GM12878 (cell line): ENCODE data around the gene EIF1. TPM values are rescaled to one million over a fixed set of nuclear protein-coding genes. Genes with fewer than 3 reads are reported as not detected.

ENCODE experiments used
- ATAC-seq: fragments of 200-7000 bp; cut with Tn5 transposase; 3 replicates; pipeline ENCODE4 v1.9.1; 2020; ENCODE audit warnings: mild to moderate bottlenecking, moderate library complexity
- BruUV-seq: library from RNA; stranded (reverse); fragments of 400-500 nt; replicated peaks from 2 replicates; lab custom pipeline; 2021; lab: Mats Ljungman, UMichigan
- CTCF ChIA-PET: fragments of 300-600 bp; sonication (Branson Sonifier 250); formaldehyde crosslinking; extraction: SDS; loops from one replicate; lab custom pipeline; 2021; ENCODE audit warnings: inconsistent platforms; lab: Yijun Ruan, JAX
- POLR2A ChIA-PET: fragments of 350-600 bp; formaldehyde crosslinking; extraction: SDS; loops from one replicate; lab custom pipeline; 2021; ENCODE audit warnings: inconsistent platforms; lab: Charles Lee
- RAD21 ChIA-PET: fragments of 300-600 bp; sonication (Branson Sonifier 250); formaldehyde crosslinking; loops from one replicate; lab custom pipeline; 2023; ENCODE audit warnings: antibody characterized with exemption; ENCODE audit not compliant: unreplicated experiment; lab: Charles Lee
- SMC1A ChIA-PET: fragments of 300-600 bp; sonication (Branson Sonifier 250); formaldehyde crosslinking; loops from one replicate; lab custom pipeline; 2023; ENCODE audit not compliant: unreplicated experiment, uncharacterized antibody; lab: Charles Lee
- DNase-seq: peaks from one replicate; pipeline ENCODE4 v3.0.0-alpha.2; 2011; ENCODE audit warnings: low read depth, low spot score
- FAIRE-seq: peaks from 3 replicates; lab custom pipeline; 2011; peaks lifted over from hg19 to GRCh38; lab: Jason Lieb, UNC
- H2AFZ ChIP-seq: 2 replicates; pipeline ENCODE4 v1.6.0; 2011; ENCODE audit warnings: low read depth, low read length, control low read depth; ENCODE audit not compliant: control insufficient read depth
- H3K27ac ChIP-seq: 2 replicates; pipeline ENCODE4 v1.5.1; 2011; ENCODE audit warnings: control low read depth; ENCODE audit not compliant: control insufficient read depth, insufficient read depth
- H3K27me3 ChIP-seq, 2 experiments: replicated peaks in 1 of 2; 2 replicates each; pipeline versions ENCODE4 v1.6.0 to v1.6.1; 2011; ENCODE audit warnings: low read length in 1 of 2; ENCODE audit not compliant: control insufficient read depth in 2 of 2, insufficient read depth in 2 of 2
- H3K36me3 ChIP-seq, 2 experiments: 2 replicates each; pipeline ENCODE4 v1.5.1; 2011; ENCODE audit warnings: low read length in 1 of 2; ENCODE audit not compliant: control insufficient read depth in 2 of 2, insufficient read depth in 2 of 2
- H3K4me1 ChIP-seq: 2 replicates; pipeline ENCODE4 v1.6.1; 2011; ENCODE audit warnings: mild to moderate bottlenecking, low read length, moderate library complexity, mixed read lengths; ENCODE audit not compliant: control insufficient read depth, insufficient read depth
- H3K4me2 ChIP-seq: 2 replicates; pipeline ENCODE4 v1.6.0; 2011; ENCODE audit warnings: control low read depth; ENCODE audit not compliant: control insufficient read depth, insufficient read depth
- H3K4me3 ChIP-seq: fragments of 200-600 bp; sonication (generic); 2 replicates; pipeline ENCODE4 v1.5.1; 2016
- H3K79me2 ChIP-seq: 2 replicates; pipeline ENCODE4 v1.6.0; 2011; ENCODE audit warnings: low read length; ENCODE audit not compliant: control insufficient read depth, insufficient read depth
- H3K9ac ChIP-seq: 2 replicates; pipeline ENCODE4 v1.8.0; 2011; ENCODE audit warnings: low read length, control low read depth, mixed read lengths; ENCODE audit not compliant: control insufficient read depth, insufficient read depth
- H3K9me3 ChIP-seq: replicated peaks from 3 replicates; pipeline ENCODE4 v1.5.1; 2011; ENCODE audit warnings: mild to moderate bottlenecking, low read length; ENCODE audit not compliant: control insufficient read depth, insufficient read depth
- H4K20me1 ChIP-seq: 2 replicates; pipeline ENCODE4 v1.6.0; 2011; ENCODE audit not compliant: control insufficient read depth, insufficient read depth
- BCLAF1 ChIP-seq: fragments of 450-650 bp; IDR thresholded peaks from 2 replicates; pipeline ENCODE4 v1.6.1; 2017; ENCODE audit warnings: antibody characterized with exemption, mild to moderate bottlenecking, moderate library complexity
- POU2F2 ChIP-seq: IDR thresholded peaks from 3 replicates; pipeline ENCODE4 v1.6.1; 2011; ENCODE audit warnings: low read depth, mild to moderate bottlenecking, low read length, borderline replicate concordance
- WGBS: methylation state at CpG from one replicate; pipeline ENCODE4 v1.1.6; 2016; ENCODE audit warnings: low lambda C conversion rate; ENCODE audit not compliant: insufficient replicate concordance, insufficient coverage; ENCODE audit errors: missing lambda C conversion rate; 5-methylcytosine and 5-hydroxymethylcytosine counted together
- in situ Hi-C: fragments of 300-500 bp; cut with MboI; formaldehyde crosslinking; loops from 9 replicates; pipeline ENCODE4 v1.14.3; 2018; ENCODE audit warnings: mixed read lengths
- intact Hi-C: fragments of 100-400 bp; cut with micrococcal nuclease; formaldehyde crosslinking; loops from one replicate; pipeline ENCODE4 v1.14.2; 2022; ENCODE audit not compliant: unreplicated experiment
- polyA plus RNA-seq, 11 experiments: library from polyadenylated mRNA; depleted of rRNA in 4 of 11; unstranded in 6 of 11; stranded (reverse) in 5 of 11; fragments of >200 nt; fragmentation: Nextera tagmentation in 4 of 11; fragmentation: Illumina TruSeq in 1 of 11; extraction: Ambion mirVana in 4 of 11; extraction: Trizol in 1 of 11; gene quantifications; 1 replicate in 1 of 11; 2 replicates in 10 of 11; pipeline versions ENCODE4 v1.2.1 to v1.2.3, GENCODE V29; 2011 to 2016; ENCODE audit warnings: inconsistent platforms in 2 of 11, missing spikeins in 2 of 11, low read depth in 1 of 11
- total RNA-seq, 4 experiments: library from RNA; depleted of rRNA in 3 of 4; stranded (reverse); fragments of >200 nt in 3 of 4; fragmentation: Illumina TruSeq in 1 of 4; extraction: Trizol in 1 of 4; gene quantifications; 2 replicates each; pipeline versions ENCODE4 v1.2.1 to v1.2.3, GENCODE V29; 2013 to 2021

Gene EIF1
- total and polyA plus RNA-seq, 10 of the 15 experiments (the other 5 are each of a cell fraction or from before 2014, with no cell fraction given), result 39.4 to 815 (median 480) TPM

GRCh38 chr17:41659427-41660212, 29.1 kb upstream of the EIF1 start:
- in situ Hi-C loops, result loop anchor here (5.0 to 10.0 kb wide), 4 partner anchors 112 to 1045 kb away; no protein-coding TSS in a partner anchor

More at GRCh38 chr17:41659427-41660212, 29.1 kb upstream of the EIF1 start:
- ATAC-seq (no peak), FAIRE-seq (no peak), DNase-seq (no peak)
- no peaks in the 10 kb centered on the region for H3K9me3 ChIP-seq
- CTCF ChIA-PET, result interaction anchor here (0.5 to 12.0 kb wide), 9 partner anchors 10 to 749 kb away, joined by 3 to 420 read pairs (median 3); no protein-coding TSS in a partner anchor
- no TSS peak for BruUV-seq
- H4K20me1 ChIP-seq, result no peaks in the 10 kb centered on the region
- no peak overlapping the region for H3K4me3 ChIP-seq
- no peaks in the 10 kb centered on the region for H3K36me3 ChIP-seq
- SMC1A ChIA-PET, result interaction anchor here (0.8 to 2.9 kb wide), 2 partner anchors 10 to 1242 kb away, joined by 3 to 24 read pairs; partner anchors contain the start of gene TOP2A
- intact Hi-C loops, result loop anchor here (5.0 kb wide), 4 partner anchors 67 to 857 kb away; no protein-coding TSS in a partner anchor
- no peak overlapping the region for H3K4me2 ChIP-seq
- no peaks in the 10 kb centered on the region; a peak in 1 of 4 replicates for H3K27me3 ChIP-seq
- peak; percentile 76; the same call in 1 of the 3 replicates for TF ChIP-seq POU2F2
- no peak for TF ChIP-seq BCLAF1
- H3K4me1 ChIP-seq, result no peaks in the 10 kb centered on the region; the same call in 1 of the 2 replicates
- no peak overlapping the region for H3K9ac ChIP-seq
- H2AFZ ChIP-seq, result no peak overlapping the region
- H3K27ac ChIP-seq, result no peak overlapping the region
- no peaks in the 10 kb centered on the region for H3K79me2 ChIP-seq
- WGBS, result 21% methylated on average over 11 of the region's 11 CpGs
- RAD21 ChIA-PET, result interaction anchor here (1.0 to 9.6 kb wide), 3 partner anchors 11 to 110 kb away, joined by 3 to 193 read pairs (median 6); no protein-coding TSS in a partner anchor
- POLR2A ChIA-PET, result no interaction called here
